Caco-2 (cell line): ENCODE data around the gene ADCY5. TPM values are rescaled to one million over a fixed set of nuclear protein-coding genes. Genes with fewer than 3 reads are reported as not detected.

Experiments used
- BruUV-seq: library from RNA; stranded (reverse); fragments of 400-500 nt; replicated peaks from 2 replicates; lab custom pipeline; 2021; lab: Mats Ljungman, UMichigan
- CTCF ChIA-PET: fragments of 300-600 bp; sonication (Branson Sonifier 250); formaldehyde crosslinking; loops from one replicate; lab custom pipeline; 2022; ENCODE audit warnings: antibody characterized with exemption; lab: Charles Lee
- POLR2A ChIA-PET: fragments of 300-600 bp; sonication (Branson Sonifier 250); formaldehyde crosslinking; loops from one replicate; lab custom pipeline; 2022; ENCODE audit warnings: antibody characterized with exemption; lab: Charles Lee
- DNase-seq, 2 experiments: peaks; one replicate each; pipeline versions ENCODE4 v3.0.0 to v3.0.0-alpha.2; 2020 to 2022
- H3K27me3 ChIP-seq: replicated peaks from 2 replicates; pipeline ENCODE4 v1.6.0; 2011; ENCODE audit warnings: low read length; ENCODE audit not compliant: control insufficient read depth, insufficient read depth
- H3K36me3 ChIP-seq: 2 replicates; pipeline ENCODE4 v1.5.1; 2011; ENCODE audit warnings: low read length; ENCODE audit not compliant: control insufficient read depth, insufficient read depth
- H3K4me1 ChIP-seq: fragments of 250-450 bp; sonication (Bioruptor Pico); 2 replicates; pipeline ENCODE4 v1.5.1; 2020; ENCODE audit warnings: mild to moderate bottlenecking
- H3K4me3 ChIP-seq: 2 replicates; pipeline ENCODE4 v1.5.1; 2011; ENCODE audit warnings: low read depth, mild to moderate bottlenecking, control low read depth, low read length
- H3K9me3 ChIP-seq: fragments of 250-450 bp; sonication (Bioruptor Pico); 2 replicates; pipeline ENCODE4 v1.5.1; 2020; ENCODE audit warnings: mild to moderate bottlenecking, moderate library complexity
- H3K27ac Mint-ChIP-seq: one replicate; pipeline ENCODE4 v1.8.0; 2022; ENCODE audit warnings: mixed read lengths; ENCODE audit not compliant: unreplicated experiment
- H3K27me3 Mint-ChIP-seq: one replicate; pipeline ENCODE4 v1.8.0; 2022; ENCODE audit warnings: mixed read lengths; ENCODE audit not compliant: insufficient read depth, unreplicated experiment
- H3K36me3 Mint-ChIP-seq: one replicate; pipeline ENCODE4 v1.8.0; 2022; ENCODE audit warnings: mild to moderate bottlenecking, mixed read lengths; ENCODE audit not compliant: insufficient read depth, unreplicated experiment
- H3K4me1 Mint-ChIP-seq: one replicate; pipeline ENCODE4 v1.8.0; 2022; ENCODE audit warnings: low read depth, mixed read lengths; ENCODE audit not compliant: unreplicated experiment
- H3K4me3 Mint-ChIP-seq: one replicate; pipeline ENCODE4 v1.8.0; 2022; ENCODE audit warnings: mild to moderate bottlenecking, moderate library complexity, mixed read lengths; ENCODE audit not compliant: unreplicated experiment
- H3K9me3 Mint-ChIP-seq: one replicate; pipeline ENCODE4 v1.8.0; 2022; ENCODE audit warnings: mixed read lengths; ENCODE audit not compliant: unreplicated experiment
- CTCF ChIP-seq, 2 experiments: fragments of 200-600 bp in 1 of 2; IDR thresholded peaks; 1 replicate in 1 of 2; 2 replicates in 1 of 2; pipeline versions ENCODE4 v1.5.1 to v1.8.0; 2011 to 2022; ENCODE audit warnings: antibody characterized with exemption in 1 of 2, control low read depth in 1 of 2, inconsistent platforms in 1 of 2, low read depth in 1 of 2, low read length in 1 of 2, mild to moderate bottlenecking in 1 of 2, moderate library complexity in 1 of 2; ENCODE audit not compliant: insufficient read depth in 1 of 2, severe bottlenecking in 1 of 2, unreplicated experiment in 1 of 2
- intact Hi-C: fragments of 100-400 bp; cut with micrococcal nuclease; formaldehyde crosslinking; loops from one replicate; pipeline ENCODE4 v1.10.0; 2022; ENCODE audit not compliant: unreplicated experiment
- total RNA-seq: library from RNA; stranded (reverse); gene quantifications from 2 replicates; pipeline ENCODE4 v1.2.3, GENCODE V29; 2022

The ADCY5 gene
- total RNA-seq, 1 experiment from 2014 or later = 0.91 TPM

- Mint-ChIP-seq H3K9me3 (no peaks in the 10 kb centered on the region), H3K4me3 (no peak overlapping the region), H3K27me3 (peaks cover 22% of the 10 kb centered on the region), H3K27ac (no peak overlapping the region), H3K36me3 (no peaks in the 10 kb centered on the region), H3K4me1 (no peaks in the 10 kb centered on the region)
- Histone ChIP-seq H3K36me3 (no peaks in the 10 kb centered on the region), H3K4me3 (no peak overlapping the region), H3K4me1 (no peaks in the 10 kb centered on the region), H3K9me3 (no peaks in the 10 kb centered on the region), H3K27me3 (no peaks in the 10 kb centered on the region)
- POLR2A ChIA-PET = no interaction called here
- CTCF ChIA-PET = no interaction called here
- no peak for DNase-seq
- intact Hi-C loops = no loop called here
- BruUV-seq = no TSS peak
- no peak for TF ChIP-seq CTCF (IDR thresholded peaks at IDR 0.05; ENCODE audit: insufficient read depth in 1 of 2, low read depth in 1 of 2, low read length in 1 of 2, severe bottlenecking in 1 of 2, unreplicated experiment in 1 of 2)
Observed at GRCh38 chr3:123291404-123291803, 157.5 kb downstream of the ADCY5 start.

GRCh38 chr3:123290962-123291361, 157.9 kb downstream of the ADCY5 start:
- H3K36me3 ChIP-seq = no peaks in the 10 kb centered on the region
- intact Hi-C loops = no loop called here
- ChIA-PET CTCF (no interaction called here), POLR2A (no interaction called here)
- no peaks in the 10 kb centered on the region for H3K27me3 ChIP-seq
- H3K4me1 ChIP-seq = no peaks in the 10 kb centered on the region
- H3K4me3 ChIP-seq = no peak overlapping the region
- Mint-ChIP-seq H3K36me3 (no peaks in the 10 kb centered on the region), H3K27me3 (peaks cover 19% of the 10 kb centered on the region), H3K4me1 (no peaks in the 10 kb centered on the region), H3K9me3 (no peaks in the 10 kb centered on the region), H3K27ac (no peak overlapping the region), H3K4me3 (no peak overlapping the region)
- peak in 1 of 2 experiments; percentile 26 for DNase-seq
- no TSS peak for BruUV-seq
- no peak for TF ChIP-seq CTCF (IDR thresholded peaks at IDR 0.05; ENCODE audit: insufficient read depth in 1 of 2, low read depth in 1 of 2, low read length in 1 of 2, severe bottlenecking in 1 of 2, unreplicated experiment in 1 of 2)
- H3K9me3 ChIP-seq = no peaks in the 10 kb centered on the region

DNA sequence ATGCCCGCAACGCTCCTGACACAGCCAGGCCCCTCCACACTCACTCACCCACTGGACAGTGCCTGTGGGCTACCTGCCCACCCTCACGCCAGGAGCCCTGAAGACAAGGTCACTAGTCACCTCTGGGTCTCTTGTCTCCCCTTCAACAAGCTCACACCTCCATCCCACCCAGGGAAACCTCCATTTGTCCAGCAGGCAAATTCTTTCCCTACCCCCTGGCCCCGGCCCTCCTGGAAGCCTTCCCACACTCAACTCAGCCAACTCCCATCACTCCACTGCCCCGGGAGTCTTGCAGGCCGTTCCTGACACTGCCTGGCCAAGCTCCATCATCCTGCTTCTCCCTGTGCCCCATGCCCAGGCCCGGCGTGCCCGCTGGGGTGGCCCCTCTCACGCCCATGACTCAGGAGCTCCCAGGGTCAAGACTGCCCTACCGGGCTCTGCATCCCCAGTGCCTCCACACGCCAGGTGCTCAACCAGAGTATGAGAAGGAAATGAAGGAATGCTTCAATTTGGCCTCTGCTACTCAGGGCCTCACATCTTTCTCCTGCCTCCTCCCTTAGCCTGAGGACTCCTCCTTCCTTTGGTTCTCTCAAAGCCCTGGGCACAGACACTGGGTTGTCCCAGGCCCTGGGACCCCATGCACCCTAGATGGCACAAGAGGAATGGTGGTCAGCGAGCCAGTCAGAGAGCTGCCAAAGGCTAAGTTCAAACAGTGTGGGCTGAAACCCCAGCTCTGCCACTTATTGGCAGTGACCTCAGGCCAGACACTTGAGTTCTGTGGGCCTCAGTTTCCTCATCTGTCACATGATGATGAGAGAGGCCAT, 158.6 kb downstream of the ADCY5 start:
- no TSS peak for BruUV-seq
- H3K4me1 ChIP-seq = no peaks in the 10 kb centered on the region
- H3K36me3 ChIP-seq = no peaks in the 10 kb centered on the region
- no peaks in the 10 kb centered on the region for H3K9me3 ChIP-seq
- Mint-ChIP-seq H3K27ac (no peak overlapping the region), H3K4me1 (no peaks in the 10 kb centered on the region), H3K27me3 (peaks cover 15% of the 10 kb centered on the region), H3K36me3 (no peaks in the 10 kb centered on the region), H3K4me3 (no peak overlapping the region), H3K9me3 (no peaks in the 10 kb centered on the region)
- CTCF ChIA-PET = no interaction called here
- POLR2A ChIA-PET = no interaction called here
- no peaks in the 10 kb centered on the region for H3K27me3 ChIP-seq
- H3K4me3 ChIP-seq = no peak overlapping the region
- TF ChIP-seq CTCF (IDR thresholded peaks at IDR 0.05; ENCODE audit: insufficient read depth in 1 of 2, low read depth in 1 of 2, low read length in 1 of 2, severe bottlenecking in 1 of 2, unreplicated experiment in 1 of 2) = no peak
- DNase-seq = no peak
- intact Hi-C loops = no loop called here
